ENCODE measurements around the gene OGFRL1. TPM values are rescaled to one million over a fixed set of nuclear protein-coding genes. Genes with fewer than 3 reads are reported as not detected.

OGFRL1 gene
- total and polyA plus RNA-seq, 2 donors (not counting 1 experiment from before 2014, with no cell fraction given) = 6.4 to 31.6 TPM

GRCh38 chr6:71245265-71246049 lies 43.2 kb upstream of the OGFRL1 start:
- peaks cover 26% of the 10 kb centered on the region for H3K4me1 Mint-ChIP-seq
- H3K27me3 ChIP-seq (replicated peaks in 1 of 4; ENCODE audit: control extremely low read depth in 1 of 4, control insufficient read depth in 3 of 4, insufficient read depth in 4 of 4, low read length in 3 of 4) = no peaks in the 10 kb centered on the region
- intact Hi-C loops (cut with micrococcal nuclease) = no loop called here
- no peaks in the 10 kb centered on the region for H4K20me1 ChIP-seq (ENCODE audit: control insufficient read depth, insufficient read depth, low read length, poor library complexity, severe bottlenecking)
- ATAC-seq (ENCODE audit: low read depth) = no peak
- H3K4me3 ChIP-seq (ENCODE audit: control extremely low read depth in 1 of 5, extremely low read depth in 1 of 5, insufficient read depth in 1 of 5, low read depth in 2 of 5, low read length in 4 of 5) = no peak overlapping the region
- H3K36me3 ChIP-seq (replicated peaks in 1 of 2; ENCODE audit: control extremely low read depth in 1 of 2, control insufficient read depth in 1 of 2, extremely low read depth in 1 of 2, insufficient read depth in 2 of 2, low read length in 1 of 2) = no peaks in the 10 kb centered on the region
- no peaks in the 10 kb centered on the region for H3K9me3 Mint-ChIP-seq (ENCODE audit: insufficient read depth)
- WGBS (ENCODE audit: insufficient coverage) = 97% methylated on average over 27 of the region's 31 CpGs
- no peak for TF ChIP-seq EZH2 (IDR thresholded peaks at IDR 0.05; ENCODE audit: borderline replicate concordance, insufficient read depth, low read depth, low read length, poor library complexity, severe bottlenecking)
- TF ChIP-seq CTCF (IDR thresholded peaks at IDR 0.05) = no peak
- no peak for DNase-seq
- H3K27ac Mint-ChIP-seq = no peak overlapping the region
- no peak overlapping the region for H3K4me2 ChIP-seq (replicated peaks; ENCODE audit: low read depth, low read length, poor library complexity, severe bottlenecking)
- POLR2A ChIA-PET = interaction anchor here (1.0 kb wide), 1 partner anchor 43 kb away, joined by 3 read pairs; no protein-coding TSS in a partner anchor
- CTCF ChIA-PET = interaction anchor here (1.2 kb wide), 1 partner anchor 10 kb away, joined by 3 read pairs; no protein-coding TSS in a partner anchor
- H3K9ac ChIP-seq (ENCODE audit: low read length) = no peak overlapping the region
- H3K9me3 ChIP-seq (ENCODE audit: control extremely low read depth in 1 of 3, control insufficient read depth in 2 of 3, insufficient read depth in 1 of 3, low read length in 2 of 3) = peaks cover 0 to 10% (median 4%) of the 10 kb centered on the region in 3 donors
- no peak overlapping the region for H2AFZ ChIP-seq (ENCODE audit: insufficient read depth, low read depth, low read length, poor library complexity, severe bottlenecking)
- no peaks in the 10 kb centered on the region for H3K79me2 ChIP-seq (ENCODE audit: control insufficient read depth, insufficient read depth, low read length)
- no peaks in the 10 kb centered on the region for H3K27me3 Mint-ChIP-seq
- no peak overlapping the region for H3K27ac ChIP-seq (ENCODE audit: low read length in 2 of 2)
- no peak overlapping the region for H3K4me3 Mint-ChIP-seq
- H3K4me1 ChIP-seq (ENCODE audit: control insufficient read depth in 2 of 2, insufficient read depth in 2 of 2, low read length in 2 of 2) = peaks cover 9 to 21% of the 10 kb centered on the region in 2 donors

DNA sequence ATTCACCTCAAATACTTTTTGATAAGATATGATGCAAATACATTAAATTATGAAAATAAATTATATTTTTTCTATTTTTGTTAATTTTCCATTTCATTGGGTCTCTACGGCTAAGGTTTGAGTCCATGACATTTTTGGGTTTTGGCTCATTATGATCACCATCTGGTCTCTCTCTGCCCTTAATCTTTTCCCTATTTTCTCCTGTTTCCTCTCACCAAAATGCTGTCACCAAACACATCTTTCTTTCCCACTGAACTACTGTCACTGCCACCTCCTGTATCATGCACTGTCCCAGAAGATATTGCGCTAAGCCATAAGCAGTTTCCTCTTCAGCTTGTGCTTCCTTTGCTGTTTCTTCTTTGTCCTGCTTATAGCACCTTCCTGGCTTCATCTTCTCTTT lies 42.0 kb upstream of the OGFRL1 start:
- no peak for TF ChIP-seq CTCF (IDR thresholded peaks at IDR 0.05)
- TF ChIP-seq EZH2 (IDR thresholded peaks at IDR 0.05; ENCODE audit: borderline replicate concordance, insufficient read depth, low read depth, low read length, poor library complexity, severe bottlenecking) = no peak
- H3K27ac ChIP-seq (ENCODE audit: low read length in 2 of 2) = no peak overlapping the region
- ChIA-PET POLR2A (no interaction called here), CTCF (no interaction called here)
- no peak overlapping the region for H3K9ac ChIP-seq (ENCODE audit: low read length)
- H3K9me3 ChIP-seq (ENCODE audit: control extremely low read depth in 1 of 3, control insufficient read depth in 2 of 3, insufficient read depth in 1 of 3, low read length in 2 of 3) = peaks cover 0 to 13% (median 7%) of the 10 kb centered on the region in 3 donors
- Mint-ChIP-seq H3K4me1 (peaks cover 38% of the 10 kb centered on the region), H3K4me3 (no peak overlapping the region), H3K9me3 (ENCODE audit: insufficient read depth) (no peaks in the 10 kb centered on the region), H3K27me3 (no peaks in the 10 kb centered on the region), H3K27ac (no peak overlapping the region)
- no peak for ATAC-seq (ENCODE audit: low read depth)
- no peak overlapping the region for H3K4me3 ChIP-seq (ENCODE audit: control extremely low read depth in 1 of 5, extremely low read depth in 1 of 5, insufficient read depth in 1 of 5, low read depth in 2 of 5, low read length in 4 of 5)
- H3K27me3 ChIP-seq (replicated peaks in 1 of 4; ENCODE audit: control extremely low read depth in 1 of 4, control insufficient read depth in 3 of 4, insufficient read depth in 4 of 4, low read length in 3 of 4) = no peaks in the 10 kb centered on the region
- H3K4me1 ChIP-seq (ENCODE audit: control insufficient read depth in 2 of 2, insufficient read depth in 2 of 2, low read length in 2 of 2) = peaks cover 13 to 33% of the 10 kb centered on the region in 2 donors
- H4K20me1 ChIP-seq (ENCODE audit: control insufficient read depth, insufficient read depth, low read length, poor library complexity, severe bottlenecking) = no peaks in the 10 kb centered on the region
- H3K79me2 ChIP-seq (ENCODE audit: control insufficient read depth, insufficient read depth, low read length) = no peaks in the 10 kb centered on the region
- no peak for DNase-seq
- intact Hi-C loops (cut with micrococcal nuclease) = no loop called here
- H3K36me3 ChIP-seq (replicated peaks in 1 of 2; ENCODE audit: control extremely low read depth in 1 of 2, control insufficient read depth in 1 of 2, extremely low read depth in 1 of 2, insufficient read depth in 2 of 2, low read length in 1 of 2) = no peaks in the 10 kb centered on the region
- no peak overlapping the region for H3K4me2 ChIP-seq (replicated peaks; ENCODE audit: low read depth, low read length, poor library complexity, severe bottlenecking)
- H2AFZ ChIP-seq (ENCODE audit: insufficient read depth, low read depth, low read length, poor library complexity, severe bottlenecking) = peak overlapping the region; percentile 19
- 95% methylated on average over 2 of the region's 2 CpGs for WGBS (ENCODE audit: insufficient coverage)
